HCT116 (cell line): ENCODE results near the gene PANX2. TPM values are rescaled to one million over a fixed set of nuclear protein-coding genes. Genes with fewer than 3 reads are reported as not detected.

Source experiments
- ATAC-seq: fragments of 200-7000 bp; cut with Tn5 transposase; 2 replicates; pipeline ENCODE4 v1.9.1; 2020; ENCODE audit warnings: mild to moderate bottlenecking, moderate library complexity
- BruUV-seq: library from RNA; stranded (reverse); fragments of 400-500 nt; replicated peaks from 2 replicates; lab custom pipeline; 2021; lab: Mats Ljungman, UMichigan
- CTCF ChIA-PET: fragments of 300-600 bp; sonication (Branson Sonifier 250); formaldehyde crosslinking; loops from one replicate; lab custom pipeline; 2021; ENCODE audit warnings: antibody characterized with exemption; lab: Charles Lee
- POLR2A ChIA-PET: fragments of 300-600, 350-600 bp; sonication (Branson Sonifier 250); formaldehyde crosslinking; loops from one replicate; lab custom pipeline; 2021; ENCODE audit warnings: antibody characterized with exemption; lab: Charles Lee
- RAD21 ChIA-PET, 2 experiments: fragments of 300-600 bp; sonication (Branson Sonifier 250); formaldehyde crosslinking; loops; one replicate each; lab custom pipeline; 2023; ENCODE audit warnings: low total read pairs in 2 of 2; ENCODE audit not compliant: uncharacterized antibody in 2 of 2, unreplicated experiment in 2 of 2, low non-redundant PET in 1 of 2; lab: Charles Lee
- DNase-seq: peaks from one replicate; pipeline ENCODE4 v3.0.0-alpha.2; 2010; ENCODE audit warnings: low read depth, low spot score
- H2AFZ ChIP-seq: fragments of 200-600 bp; shearing (Covaris generic), sonication (generic); 2 replicates; pipeline ENCODE4 v1.6.1; 2017; ENCODE audit warnings: low read depth, mixed run types, mixed read lengths, antibody characterized with exemption, low read length; ENCODE audit not compliant: poor library complexity, severe bottlenecking
- H3K27ac ChIP-seq: 2 replicates; pipeline ENCODE4 v1.5.1; 2012; ENCODE audit warnings: low read depth, low read length
- H3K27me3 ChIP-seq: fragments of 200-600 bp; sonication (generic); 2 replicates; pipeline ENCODE4 v1.6.1; 2016; ENCODE audit warnings: mixed run types, low read length, mixed read lengths; ENCODE audit not compliant: insufficient read depth
- H3K36me3 ChIP-seq, 2 experiments: fragments of 200-500 bp in 1 of 2; fragments of 200-600 bp in 1 of 2; sonication (Bioruptor generic) in 1 of 2; sonication (generic) in 1 of 2; 2 replicates each; pipeline versions ENCODE4 v1.5.1 to v1.6.1; 2014 to 2016; ENCODE audit warnings: low read length in 2 of 2, inconsistent platforms in 1 of 2, mixed read lengths in 1 of 2, mixed run types in 1 of 2; ENCODE audit not compliant: insufficient read depth in 2 of 2, control insufficient read depth in 1 of 2
- H3K4me1 ChIP-seq, 2 experiments: fragments of 200-600 bp in 1 of 2; sonication (generic) in 1 of 2; 2 replicates each; pipeline versions ENCODE4 v1.5.1 to v1.6.1; 2012 to 2017; ENCODE audit warnings: low read length in 2 of 2, inconsistent platforms in 1 of 2, mild to moderate bottlenecking in 1 of 2, mixed read lengths in 1 of 2, mixed run types in 1 of 2, moderate library complexity in 1 of 2; ENCODE audit not compliant: insufficient read depth in 2 of 2, control insufficient read depth in 1 of 2
- H3K4me2 ChIP-seq: fragments of 200-600 bp; sonication (generic); 2 replicates; pipeline ENCODE4 v1.6.1; 2017; ENCODE audit warnings: mixed run types, low read length, mixed read lengths
- H3K4me3 ChIP-seq, 2 experiments: fragments of 200-600 bp in 1 of 2; sonication (generic) in 1 of 2; replicated peaks in 1 of 2; 2 replicates each; pipeline ENCODE4 v1.5.1; 2011 to 2016; ENCODE audit warnings: low read length in 2 of 2, control low read depth in 1 of 2, low read depth in 1 of 2, mild to moderate bottlenecking in 1 of 2, mixed read lengths in 1 of 2, mixed run types in 1 of 2
- H3K79me2 ChIP-seq: fragments of 200-600 bp; sonication (generic); 2 replicates; pipeline ENCODE4 v1.6.1; 2017; ENCODE audit warnings: mild to moderate bottlenecking, mixed run types, low read length, moderate library complexity, mixed read lengths; ENCODE audit not compliant: insufficient read depth
- H3K9ac ChIP-seq: fragments of 200-600 bp; sonication (generic); 2 replicates; pipeline ENCODE4 v1.6.1; 2016; ENCODE audit warnings: low read length, mixed read lengths
- H3K9me2 ChIP-seq: fragments of 200-600 bp; sonication (generic), shearing (Covaris generic); 2 replicates; pipeline ENCODE4 v1.6.1; 2017; ENCODE audit warnings: mixed run types, mild to moderate bottlenecking, moderate library complexity; ENCODE audit not compliant: insufficient read depth
- H3K9me3 ChIP-seq, 2 experiments: fragments of 200-500 bp in 1 of 2; fragments of 200-600 bp in 1 of 2; sonication (Bioruptor generic) in 1 of 2; sonication (generic) in 1 of 2; 2 replicates each; pipeline ENCODE4 v1.6.1; 2014 to 2017; ENCODE audit warnings: low read length in 2 of 2, mixed read lengths in 2 of 2, inconsistent platforms in 1 of 2, low read depth in 1 of 2, mild to moderate bottlenecking in 1 of 2, mixed run types in 1 of 2, moderate library complexity in 1 of 2; ENCODE audit not compliant: control insufficient read depth in 1 of 2, insufficient read depth in 1 of 2
- H4K20me1 ChIP-seq: fragments of 200-600 bp; sonication (generic), shearing (Covaris generic); 2 replicates; pipeline ENCODE4 v1.6.1; 2017; ENCODE audit warnings: mixed run types, mild to moderate bottlenecking, moderate library complexity; ENCODE audit not compliant: insufficient read depth
- CBX3 ChIP-seq: IDR thresholded peaks from 2 replicates; pipeline ENCODE4 v1.6.1; 2012; ENCODE audit warnings: low read depth
- CEBPB ChIP-seq: IDR thresholded peaks from 2 replicates; pipeline ENCODE4 v1.6.1; 2012; ENCODE audit warnings: low read depth
- EGR1 ChIP-seq: IDR thresholded peaks from 2 replicates; pipeline ENCODE4 v1.6.1; 2012; ENCODE audit warnings: low read depth
- ELF1 ChIP-seq: IDR thresholded peaks from 2 replicates; pipeline ENCODE4 v1.6.1; 2012; ENCODE audit warnings: low read depth, borderline replicate concordance
- EZH2 ChIP-seq: fragments of 200-600 bp; sonication (generic); IDR thresholded peaks from 2 replicates; pipeline ENCODE4 v1.6.1; 2017; ENCODE audit warnings: antibody characterized with exemption, mixed run types
- EZH2phosphoT487 ChIP-seq: fragments of 200-600 bp; IDR thresholded peaks from 2 replicates; pipeline ENCODE4 v1.6.1; 2018; ENCODE audit warnings: antibody characterized with exemption, borderline replicate concordance
- JUND ChIP-seq: IDR thresholded peaks from 2 replicates; pipeline ENCODE4 v1.6.1; 2012
- POLR2A ChIP-seq: IDR thresholded peaks from 2 replicates; pipeline ENCODE4 v1.7.0; 2011; ENCODE audit warnings: borderline replicate concordance; ENCODE audit not compliant: insufficient read depth, insufficient read length; ENCODE audit errors: extremely low read depth
- POLR2AphosphoS5 ChIP-seq: IDR thresholded peaks from 2 replicates; pipeline ENCODE4 v1.6.1; 2011; ENCODE audit warnings: mild to moderate bottlenecking, low read depth, low read length, moderate library complexity
- SIN3A ChIP-seq: IDR thresholded peaks from 2 replicates; pipeline ENCODE4 v1.6.1; 2012; ENCODE audit warnings: low read depth
- SP1 ChIP-seq: IDR thresholded peaks from 2 replicates; pipeline ENCODE4 v1.6.1; 2012; ENCODE audit warnings: low read depth
- SRF ChIP-seq: IDR thresholded peaks from 2 replicates; pipeline ENCODE4 v1.6.1; 2012; ENCODE audit warnings: low read depth
- TCF7L2 ChIP-seq: IDR thresholded peaks from 2 replicates; pipeline ENCODE4 v1.7.0; 2011; ENCODE audit warnings: borderline replicate concordance, inconsistent platforms; ENCODE audit not compliant: insufficient read depth, insufficient read length; ENCODE audit errors: extremely low read depth
- YY1 ChIP-seq: IDR thresholded peaks from 2 replicates; pipeline ENCODE4 v1.6.1; 2011; ENCODE audit warnings: low read length, low read depth, moderate library complexity, mild to moderate bottlenecking; ENCODE audit not compliant: insufficient replicate concordance; ENCODE audit errors: extremely low read depth
- ZFX ChIP-seq: fragments of 450-650 bp; IDR thresholded peaks from 2 replicates; pipeline ENCODE4 v1.6.1; 2017
- ZNF274 ChIP-seq: fragments of 200-500 bp; sonication (Bioruptor generic); IDR thresholded peaks from 2 replicates; pipeline ENCODE4 v1.6.1; 2014; ENCODE audit warnings: mild to moderate bottlenecking, low read depth, low read length, inconsistent platforms
- intact Hi-C: fragments of 100-400 bp; cut with micrococcal nuclease; formaldehyde crosslinking; loops from 2 replicates; pipeline ENCODE4 v1.10.0; 2022
- total RNA-seq: library from RNA; stranded (reverse); gene quantifications from one replicate; pipeline ENCODE4 v1.2.1, GENCODE V29; 2021; ENCODE audit not compliant: unreplicated experiment
- TF ChIP-seq, protein P1 (sequence below), 3 experiments: fragments of 200-600 bp in 1 of 3; sonication (generic) in 1 of 3; IDR thresholded peaks in 2 of 3; conservative IDR thresholded peaks in 1 of 3; 2 replicates each; pipeline ENCODE4 v1.5.1; 2012 to 2017; ENCODE audit warnings: low read depth in 2 of 3, low read length in 2 of 3, antibody characterized with exemption in 1 of 3, borderline replicate concordance in 1 of 3, control low read depth in 1 of 3, mild to moderate bottlenecking in 1 of 3, mixed read lengths in 1 of 3, mixed run types in 1 of 3, moderate library complexity in 1 of 3; ENCODE audit not compliant: insufficient read depth in 1 of 3
- TF ChIP-seq, protein P2 (sequence below): IDR thresholded peaks from 2 replicates; pipeline ENCODE4 v1.6.1; 2011; ENCODE audit warnings: mild to moderate bottlenecking, low read length, moderate library complexity; ENCODE audit not compliant: insufficient replicate concordance; ENCODE audit errors: extremely low read depth

PANX2 gene
- total RNA-seq, 1 experiment from 2014 or later, result 8.0 TPM

DNA sequence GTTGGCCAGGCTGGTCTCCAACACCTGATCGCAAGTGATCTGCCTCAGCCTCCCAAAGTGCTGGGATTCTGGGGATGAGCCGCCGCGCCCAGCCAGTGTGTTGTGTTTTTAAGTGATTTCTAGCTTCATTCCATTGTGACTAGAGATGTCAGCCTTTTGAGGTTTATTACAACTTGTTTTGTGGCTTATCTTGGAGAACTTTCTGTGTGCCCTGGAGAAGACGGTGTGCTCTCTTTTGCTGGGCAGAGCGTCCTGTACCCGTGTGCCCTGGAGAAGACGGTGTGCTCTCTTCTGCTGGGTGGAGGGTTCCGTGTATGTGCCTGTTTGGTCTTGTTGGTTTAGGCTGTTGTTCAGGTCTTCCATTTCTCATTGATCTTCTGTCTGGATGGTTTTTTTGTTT lies 42.7 kb downstream of the PANX2 start:
- H3K4me3 ChIP-seq, result no peak overlapping the region
- no peaks in the 10 kb centered on the region for H3K9me2 ChIP-seq
- no peak overlapping the region for H2AFZ ChIP-seq
- H3K27ac ChIP-seq, result no peak overlapping the region
- CTCF ChIA-PET, result no interaction called here
- H3K9ac ChIP-seq, result no peak overlapping the region
- DNase-seq, result no peak
- peaks cover 17% of the 10 kb centered on the region; the same call in 1 of the 2 replicates for H3K79me2 ChIP-seq
- no peaks in the 10 kb centered on the region for H3K4me1 ChIP-seq
- H3K4me2 ChIP-seq, result no peak overlapping the region
- no peaks in the 10 kb centered on the region for H4K20me1 ChIP-seq
- H3K27me3 ChIP-seq, result no peaks in the 10 kb centered on the region
- intact Hi-C loops, result no loop called here
- no peaks in the 10 kb centered on the region for H3K9me3 ChIP-seq
- POLR2A ChIA-PET, result no interaction called here
- ATAC-seq, result no peak
- RAD21 ChIA-PET, result no interaction called here
- TF ChIP-seq SRF (no peak), EZH2phosphoT487 (no peak), ZFX (no peak), EZH2 (no peak), CBX3 (no peak), TCF7L2 (no peak), ZNF274 (no peak), JUND (no peak), CEBPB (no peak), POLR2AphosphoS5 (no peak), EGR1 (no peak), POLR2A (no peak), ELF1 (no peak), YY1 (no peak), SIN3A (no peak), SP1 (no peak)
- TF ChIP-seq, protein P1, sequence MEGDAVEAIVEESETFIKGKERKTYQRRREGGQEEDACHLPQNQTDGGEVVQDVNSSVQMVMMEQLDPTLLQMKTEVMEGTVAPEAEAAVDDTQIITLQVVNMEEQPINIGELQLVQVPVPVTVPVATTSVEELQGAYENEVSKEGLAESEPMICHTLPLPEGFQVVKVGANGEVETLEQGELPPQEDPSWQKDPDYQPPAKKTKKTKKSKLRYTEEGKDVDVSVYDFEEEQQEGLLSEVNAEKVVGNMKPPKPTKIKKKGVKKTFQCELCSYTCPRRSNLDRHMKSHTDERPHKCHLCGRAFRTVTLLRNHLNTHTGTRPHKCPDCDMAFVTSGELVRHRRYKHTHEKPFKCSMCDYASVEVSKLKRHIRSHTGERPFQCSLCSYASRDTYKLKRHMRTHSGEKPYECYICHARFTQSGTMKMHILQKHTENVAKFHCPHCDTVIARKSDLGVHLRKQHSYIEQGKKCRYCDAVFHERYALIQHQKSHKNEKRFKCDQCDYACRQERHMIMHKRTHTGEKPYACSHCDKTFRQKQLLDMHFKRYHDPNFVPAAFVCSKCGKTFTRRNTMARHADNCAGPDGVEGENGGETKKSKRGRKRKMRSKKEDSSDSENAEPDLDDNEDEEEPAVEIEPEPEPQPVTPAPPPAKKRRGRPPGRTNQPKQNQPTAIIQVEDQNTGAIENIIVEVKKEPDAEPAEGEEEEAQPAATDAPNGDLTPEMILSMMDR (IDR thresholded peaks at IDR 0.05 in 2 of 3, conservative IDR thresholded peaks at IDR 0.05 in 1 of 3; ENCODE audit: borderline replicate concordance in 1 of 3, insufficient read depth in 1 of 3, low read depth in 2 of 3, low read length in 2 of 3), result no peak
- TF ChIP-seq, protein P2, sequence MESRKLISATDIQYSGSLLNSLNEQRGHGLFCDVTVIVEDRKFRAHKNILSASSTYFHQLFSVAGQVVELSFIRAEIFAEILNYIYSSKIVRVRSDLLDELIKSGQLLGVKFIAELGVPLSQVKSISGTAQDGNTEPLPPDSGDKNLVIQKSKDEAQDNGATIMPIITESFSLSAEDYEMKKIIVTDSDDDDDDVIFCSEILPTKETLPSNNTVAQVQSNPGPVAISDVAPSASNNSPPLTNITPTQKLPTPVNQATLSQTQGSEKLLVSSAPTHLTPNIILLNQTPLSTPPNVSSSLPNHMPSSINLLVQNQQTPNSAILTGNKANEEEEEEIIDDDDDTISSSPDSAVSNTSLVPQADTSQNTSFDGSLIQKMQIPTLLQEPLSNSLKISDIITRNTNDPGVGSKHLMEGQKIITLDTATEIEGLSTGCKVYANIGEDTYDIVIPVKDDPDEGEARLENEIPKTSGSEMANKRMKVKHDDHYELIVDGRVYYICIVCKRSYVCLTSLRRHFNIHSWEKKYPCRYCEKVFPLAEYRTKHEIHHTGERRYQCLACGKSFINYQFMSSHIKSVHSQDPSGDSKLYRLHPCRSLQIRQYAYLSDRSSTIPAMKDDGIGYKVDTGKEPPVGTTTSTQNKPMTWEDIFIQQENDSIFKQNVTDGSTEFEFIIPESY, result no peak
- no TSS peak for BruUV-seq
- H3K36me3 ChIP-seq, result peaks cover 26 to 34% of the 10 kb centered on the region in 2 experiments
